GM10266 (cell line): ENCODE data around the gene CAMK1D.
"Not testable (repeated sequence)": the region's sequence is repeated elsewhere in the genome, so short reads cannot be mapped to it uniquely, and the experiment has no call there.

Experiments
- DNase-seq: peaks from one replicate; pipeline ENCODE4 v3.0.0; 2012; ENCODE audit errors: extremely low spot score
- TF ChIP-seq, protein P1 (sequence below): IDR thresholded peaks from 2 replicates; pipeline ENCODE4 v1.5.1; 2012; ENCODE audit warnings: mild to moderate bottlenecking, low read depth; ENCODE audit not compliant: control insufficient read depth, insufficient read depth; ENCODE audit errors: missing control alignments

Gene CAMK1D

DNA sequence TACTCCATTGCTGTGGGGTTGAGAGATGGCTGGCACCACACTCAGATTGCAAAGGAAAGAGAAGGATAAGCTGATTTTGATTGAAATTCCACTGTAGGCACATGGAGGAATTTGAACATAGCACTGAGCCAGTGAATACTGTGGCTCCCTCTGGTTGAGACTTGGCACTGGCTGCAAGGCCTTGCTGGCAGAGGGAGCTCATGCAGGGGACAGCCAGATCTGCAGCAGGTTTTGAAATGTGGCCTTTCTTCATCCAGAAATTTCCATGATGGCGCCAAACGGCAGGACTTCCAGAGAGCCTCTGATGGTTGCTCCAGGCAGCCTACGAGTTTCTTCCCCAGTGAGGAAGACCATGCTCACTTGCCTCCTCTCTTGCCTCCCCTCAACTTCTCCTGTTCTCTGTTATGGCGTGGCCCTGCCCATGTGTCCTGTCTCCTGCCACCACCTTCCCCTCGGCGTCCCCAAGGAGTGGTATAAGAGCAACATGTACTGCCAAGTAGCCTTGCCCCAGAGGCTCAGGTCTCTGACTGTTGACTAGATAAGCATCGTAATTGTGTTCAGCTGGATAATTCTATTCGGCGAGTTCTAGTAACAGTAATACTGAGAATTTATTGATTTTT lies 386.6 kb downstream of the CAMK1D start:
- no peak for DNase-seq
- TF ChIP-seq, protein P1, sequence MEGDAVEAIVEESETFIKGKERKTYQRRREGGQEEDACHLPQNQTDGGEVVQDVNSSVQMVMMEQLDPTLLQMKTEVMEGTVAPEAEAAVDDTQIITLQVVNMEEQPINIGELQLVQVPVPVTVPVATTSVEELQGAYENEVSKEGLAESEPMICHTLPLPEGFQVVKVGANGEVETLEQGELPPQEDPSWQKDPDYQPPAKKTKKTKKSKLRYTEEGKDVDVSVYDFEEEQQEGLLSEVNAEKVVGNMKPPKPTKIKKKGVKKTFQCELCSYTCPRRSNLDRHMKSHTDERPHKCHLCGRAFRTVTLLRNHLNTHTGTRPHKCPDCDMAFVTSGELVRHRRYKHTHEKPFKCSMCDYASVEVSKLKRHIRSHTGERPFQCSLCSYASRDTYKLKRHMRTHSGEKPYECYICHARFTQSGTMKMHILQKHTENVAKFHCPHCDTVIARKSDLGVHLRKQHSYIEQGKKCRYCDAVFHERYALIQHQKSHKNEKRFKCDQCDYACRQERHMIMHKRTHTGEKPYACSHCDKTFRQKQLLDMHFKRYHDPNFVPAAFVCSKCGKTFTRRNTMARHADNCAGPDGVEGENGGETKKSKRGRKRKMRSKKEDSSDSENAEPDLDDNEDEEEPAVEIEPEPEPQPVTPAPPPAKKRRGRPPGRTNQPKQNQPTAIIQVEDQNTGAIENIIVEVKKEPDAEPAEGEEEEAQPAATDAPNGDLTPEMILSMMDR, result no peak

DNA sequence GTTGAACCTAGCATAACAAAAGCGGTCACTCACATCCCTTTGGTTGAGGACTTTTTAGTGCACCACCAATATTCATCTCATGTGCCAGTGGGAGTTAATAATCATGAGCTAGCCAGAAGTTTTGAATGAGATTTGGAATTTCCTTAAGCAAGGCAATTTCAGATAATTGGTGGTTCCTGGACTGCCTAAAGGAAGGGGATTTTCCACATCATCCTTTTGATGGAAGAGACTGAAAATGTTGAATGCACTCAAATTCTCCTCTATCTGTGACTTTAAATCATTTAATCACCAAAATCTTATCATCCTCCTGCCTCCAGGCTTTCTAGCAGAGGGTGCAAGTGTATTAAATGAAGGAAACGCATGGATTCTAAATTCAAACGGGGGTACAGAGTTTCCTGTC lies 391.5 kb downstream of the CAMK1D start:
- DNase-seq, result no peak
- TF ChIP-seq, protein P1, result no peak

DNA sequence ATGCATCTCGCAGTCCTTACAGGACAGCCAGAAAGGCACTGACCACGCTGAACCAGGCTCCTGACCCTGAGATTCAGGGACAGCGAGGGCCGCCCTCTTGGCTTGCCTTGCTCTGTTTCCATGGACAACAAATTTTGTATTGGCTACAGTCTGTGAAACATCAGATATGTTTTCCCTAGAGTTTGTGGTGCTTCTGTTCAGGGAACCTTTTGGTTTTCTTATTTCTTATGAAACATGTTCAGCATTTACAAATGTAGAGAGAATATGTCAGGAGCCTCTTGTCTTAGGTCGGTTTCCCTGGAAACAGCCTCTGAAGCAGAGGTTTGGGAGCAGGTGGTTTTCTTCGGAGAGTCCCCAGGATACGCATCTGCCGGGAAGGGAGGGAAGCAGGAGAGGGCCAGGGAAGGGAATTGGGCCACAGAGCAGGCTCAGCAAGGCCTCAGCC lies 392.0 kb downstream of the CAMK1D start:
- TF ChIP-seq, protein P1, result no peak
- no peak for DNase-seq

DNA sequence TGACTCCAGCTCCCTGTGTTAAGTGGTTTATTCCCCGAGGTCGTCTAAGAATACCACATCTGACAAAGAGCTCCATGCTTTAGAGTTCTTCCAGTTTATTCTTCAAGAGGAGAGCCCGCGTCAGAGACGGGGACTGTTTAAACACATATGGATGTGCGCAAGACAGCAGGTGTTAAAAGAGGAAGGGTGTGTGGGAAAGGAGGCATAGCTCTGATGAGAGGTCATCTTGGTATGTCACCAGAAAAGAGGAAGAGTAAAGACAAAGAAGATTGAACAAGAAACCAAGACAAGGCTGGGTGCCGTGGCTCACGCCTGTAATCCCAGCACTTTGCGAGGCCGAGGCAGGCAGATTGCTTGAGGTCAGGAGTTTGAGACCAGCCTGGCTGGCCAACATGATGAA lies 393.4 kb downstream of the CAMK1D start:
- TF ChIP-seq, protein P1, result no peak
- no peak for DNase-seq

DNA sequence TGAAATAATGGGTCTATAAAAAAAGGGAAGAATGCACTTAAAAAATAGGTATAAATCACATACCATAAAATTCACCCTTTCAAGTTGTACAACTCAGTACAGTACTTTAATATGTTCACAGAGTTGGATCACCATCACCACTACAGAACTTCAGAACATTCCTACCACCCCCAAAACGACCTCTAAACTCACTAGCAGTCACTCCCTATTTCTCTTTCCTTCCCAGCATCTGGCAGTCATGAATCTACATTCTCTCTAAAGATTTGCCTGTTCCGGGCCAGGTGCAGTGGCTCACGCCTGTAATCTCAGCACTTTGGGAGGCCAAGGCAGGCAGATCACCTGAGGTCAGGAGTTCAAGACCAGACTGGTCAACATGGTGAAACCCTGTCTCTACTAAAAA lies 394.1 kb downstream of the CAMK1D start:
- not testable (repeated sequence) for DNase-seq

DNA sequence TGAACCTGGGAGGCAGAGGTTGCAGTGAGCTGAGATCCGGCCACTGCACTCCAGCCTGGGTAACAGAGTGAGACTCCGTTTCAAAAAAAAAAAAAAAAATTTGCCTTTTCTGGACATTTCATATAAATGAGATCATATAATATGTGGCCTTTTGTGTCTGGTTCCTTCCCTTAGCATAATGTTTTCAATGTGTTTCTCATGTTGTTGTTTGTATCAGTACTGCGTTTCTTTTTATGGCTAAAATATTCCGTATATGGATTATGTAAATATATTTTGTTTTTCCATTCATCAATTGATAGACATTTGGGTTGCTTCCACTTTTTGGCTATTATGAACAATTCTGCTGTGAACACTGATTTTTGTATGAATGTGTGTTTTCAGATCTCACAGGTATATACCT lies 394.6 kb downstream of the CAMK1D start:
- TF ChIP-seq, protein P1, result no peak
- no peak for DNase-seq

DNA sequence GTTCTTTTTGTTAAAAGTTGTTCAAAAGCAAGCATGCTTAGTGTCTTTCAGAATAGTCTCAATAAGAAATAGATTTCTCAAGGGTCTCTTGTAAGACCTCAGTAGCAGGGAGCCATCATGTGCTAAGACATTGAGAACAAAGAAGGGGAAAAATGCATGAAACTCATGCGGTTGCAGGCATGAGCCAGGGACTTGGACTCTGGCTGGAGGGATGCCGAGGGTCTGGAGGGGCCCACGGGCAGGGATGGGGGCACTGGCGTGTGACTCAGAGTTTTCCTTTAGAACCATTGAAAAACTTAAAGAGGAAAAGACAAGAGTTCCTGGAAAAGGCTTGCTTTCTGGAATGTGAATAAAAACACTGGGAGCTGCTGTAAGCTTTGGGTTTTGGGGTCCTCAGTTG lies 398.8 kb downstream of the CAMK1D start:
- TF ChIP-seq, protein P1, result no peak
- DNase-seq, result no peak
